Endothelial cell of umbilical vein (primary cell): Measurements from ENCODE around the gene CDH23. TPM values are rescaled to one million over a fixed set of nuclear protein-coding genes. Genes with fewer than 3 reads are reported as not detected.

ENCODE experiments used
- BruUV-seq: library from RNA; stranded (reverse); fragments of 400-500 nt; replicated peaks from 2 replicates; lab custom pipeline; 2021; lab: Mats Ljungman, UMichigan
- CTCF ChIA-PET: fragments of 300-600, 350-600 bp; sonication (Branson Sonifier 250); formaldehyde crosslinking; loops from one replicate; lab custom pipeline; 2021; ENCODE audit warnings: antibody characterized with exemption, inconsistent platforms; lab: Charles Lee
- POLR2A ChIA-PET: fragments of 300-600, 350-600 bp; sonication (Branson Sonifier 250); formaldehyde crosslinking; loops from one replicate; lab custom pipeline; 2021; ENCODE audit warnings: antibody characterized with exemption, inconsistent platforms; lab: Charles Lee
- DNase-seq: peaks from one replicate; pipeline ENCODE4 v3.0.0-alpha.2; 2011; ENCODE audit warnings: low read depth, low spot score
- FAIRE-seq: peaks from 2 replicates; lab custom pipeline; 2011; peaks lifted over from hg19 to GRCh38; lab: Jason Lieb, UNC
- H2AFZ ChIP-seq: 2 replicates; pipeline ENCODE4 v1.6.0; 2012; ENCODE audit warnings: low read depth, low read length, control low read depth, inconsistent platforms
- H3K27ac ChIP-seq: 2 replicates; pipeline ENCODE4 v1.5.1; 2011; ENCODE audit warnings: low read depth, mild to moderate bottlenecking, control low read depth, low read length, moderate library complexity; ENCODE audit not compliant: insufficient read depth
- H3K27me3 ChIP-seq, 2 experiments: 2 replicates each; pipeline versions ENCODE4 v1.6.0 to v1.6.1; 2011; ENCODE audit warnings: low read length in 2 of 2, mixed read lengths in 1 of 2; ENCODE audit not compliant: control insufficient read depth in 2 of 2, insufficient read depth in 2 of 2
- H3K36me3 ChIP-seq, 2 experiments: 2 replicates in 1 of 2; 3 replicates in 1 of 2; pipeline ENCODE4 v1.5.1; 2011; ENCODE audit warnings: low read length in 2 of 2, mild to moderate bottlenecking in 1 of 2, moderate library complexity in 1 of 2; ENCODE audit not compliant: control insufficient read depth in 2 of 2, insufficient read depth in 2 of 2; ENCODE audit errors: extremely low read depth in 1 of 2
- H3K4me1 ChIP-seq: 3 replicates; pipeline ENCODE4 v1.5.1; 2011; ENCODE audit warnings: mild to moderate bottlenecking, low read length; ENCODE audit not compliant: control insufficient read depth, insufficient read depth; ENCODE audit errors: extremely low read depth
- H3K4me2 ChIP-seq: 2 replicates; pipeline ENCODE4 v1.6.1; 2011; ENCODE audit warnings: low read length, control low read depth, mixed read lengths; ENCODE audit not compliant: insufficient read depth
- H3K4me3 ChIP-seq, 3 experiments: fragments of 200-600 bp in 1 of 3; sonication (generic), shearing (Covaris generic) in 1 of 3; replicated peaks in 1 of 3; 2 replicates each; pipeline ENCODE4 v1.5.1; 2011 to 2016; ENCODE audit warnings: control low read depth in 3 of 3, low read length in 3 of 3, mild to moderate bottlenecking in 2 of 3, inconsistent platforms in 1 of 3, low read depth in 1 of 3, moderate library complexity in 1 of 3; ENCODE audit not compliant: insufficient read depth in 1 of 3
- H3K79me2 ChIP-seq: 2 replicates; pipeline ENCODE4 v1.6.0; 2012; ENCODE audit warnings: low read length, inconsistent platforms; ENCODE audit not compliant: control insufficient read depth, insufficient read depth
- H3K9ac ChIP-seq: replicated peaks from 2 replicates; pipeline ENCODE3; 2011; ENCODE audit warnings: low read length, control low read depth; ENCODE audit not compliant: insufficient read depth; ENCODE audit errors: extremely low read depth
- H3K9me1 ChIP-seq: replicated peaks from 3 replicates; pipeline ENCODE4 v1.6.0; 2011; ENCODE audit warnings: mild to moderate bottlenecking, low read length; ENCODE audit not compliant: control insufficient read depth, insufficient read depth; ENCODE audit errors: extremely low read depth
- H3K9me3 ChIP-seq: replicated peaks from 2 replicates; pipeline ENCODE4 v1.5.1; 2012; ENCODE audit warnings: low read length, inconsistent platforms; ENCODE audit not compliant: control insufficient read depth, insufficient read depth
- H4K20me1 ChIP-seq: replicated peaks from 2 replicates; pipeline ENCODE3; 2011; ENCODE audit warnings: mild to moderate bottlenecking, low read length; ENCODE audit not compliant: control insufficient read depth, insufficient read depth; ENCODE audit errors: extremely low read depth
- CTCF ChIP-seq, 2 donors: IDR thresholded peaks; 1 replicate in 1 of 2; 2 replicates in 1 of 2; pipeline ENCODE4 v1.5.1; 2011; ENCODE audit warnings: low read length in 2 of 2, mild to moderate bottlenecking in 2 of 2, moderate library complexity in 2 of 2, control low read depth in 1 of 2, inconsistent platforms in 1 of 2, low read depth in 1 of 2; ENCODE audit not compliant: insufficient read depth in 1 of 2; ENCODE audit errors: extremely low read depth in 1 of 2
- EZH2 ChIP-seq: IDR thresholded peaks from 2 replicates; pipeline ENCODE4 v1.6.1; 2012; ENCODE audit warnings: borderline replicate concordance, low read depth, mild to moderate bottlenecking, moderate library complexity, low read length, inconsistent platforms; ENCODE audit not compliant: severe bottlenecking
- FOS ChIP-seq: IDR thresholded peaks from 2 replicates; pipeline ENCODE4 v1.6.1; 2011; ENCODE audit warnings: mild to moderate bottlenecking, low read length, moderate library complexity, borderline replicate concordance; ENCODE audit not compliant: insufficient read depth
- GATA2 ChIP-seq: IDR thresholded peaks from 2 replicates; pipeline ENCODE4 v1.7.0; 2011; ENCODE audit warnings: low read depth, mild to moderate bottlenecking, moderate library complexity, mixed read lengths, low read length; ENCODE audit not compliant: insufficient read length, insufficient read depth
- JUN ChIP-seq: IDR thresholded peaks from 2 replicates; pipeline ENCODE4 v1.6.1; 2011; ENCODE audit warnings: borderline replicate concordance, low read depth; ENCODE audit not compliant: insufficient read length, insufficient read depth
- MAX ChIP-seq: IDR thresholded peaks from 2 replicates; pipeline ENCODE4 v1.6.1; 2011; ENCODE audit not compliant: insufficient read depth, insufficient read length
- MYC ChIP-seq: IDR thresholded peaks from one replicate; pipeline ENCODE4 v1.6.1; 2011; ENCODE audit warnings: mild to moderate bottlenecking, low read depth, low read length
- POLR2A ChIP-seq: IDR thresholded peaks from 2 replicates; pipeline ENCODE4 v1.6.1; 2012; ENCODE audit warnings: low read depth, mild to moderate bottlenecking, control low read depth, low read length
- POLR2AphosphoS5 ChIP-seq: IDR thresholded peaks from 2 replicates; pipeline ENCODE4 v1.6.1; 2012; ENCODE audit warnings: low read depth, mild to moderate bottlenecking, control low read depth, low read length, moderate library complexity; ENCODE audit not compliant: insufficient read depth
- dilution Hi-C: fragments of 300-500 bp; cut with MboI; formaldehyde crosslinking; loops from one replicate; pipeline ENCODE4 v1.15.0; 2019; ENCODE audit warnings: low sequenced_read_pairs; ENCODE audit not compliant: extremely low pct_ligation_motif_present
- intact Hi-C: fragments of 100-400 bp; cut with micrococcal nuclease; formaldehyde crosslinking; loops from one replicate; pipeline ENCODE4 v1.10.0; 2022
- polyA plus RNA-seq, 4 experiments: library from polyadenylated mRNA; depleted of rRNA in 3 of 4; stranded (reverse) in 3 of 4; unstranded in 1 of 4; fragments of >200 nt; gene quantifications; 2 replicates each; pipeline versions ENCODE4 v1.2.1 to v1.2.3, GENCODE V29; 2011 to 2012; ENCODE audit warnings: missing spikeins in 1 of 4
- total RNA-seq: library from RNA; stranded (reverse); gene quantifications from 2 replicates; pipeline ENCODE4 v1.2.3, GENCODE V29; 2021

Gene CDH23
- total and polyA plus RNA-seq, 2 donors (not counting 3 experiments of a cell fraction or from before 2014, with no cell fraction given) = not detected

- Histone ChIP-seq H3K9ac (no peak overlapping the region), H3K9me1 (no peaks in the 10 kb centered on the region), H3K4me1 (no peaks in the 10 kb centered on the region), H3K4me2 (no peak overlapping the region), H3K79me2 (no peaks in the 10 kb centered on the region), H3K36me3 (no peaks in the 10 kb centered on the region), H2AFZ (no peak overlapping the region), H3K27ac (no peak overlapping the region), H3K9me3 (no peaks in the 10 kb centered on the region), H3K27me3 (peaks cover 3 to 7% of the 10 kb centered on the region in 2 experiments), H4K20me1 (no peaks in the 10 kb centered on the region), H3K4me3 (no peak overlapping the region)
- intact Hi-C loops (no loop called here), dilution Hi-C loops (no loop called here)
- CTCF ChIA-PET = interaction anchor here (1.0 kb wide), 1 partner anchor 240 kb away, joined by 3 read pairs; no protein-coding TSS in a partner anchor
- FAIRE-seq (no peak), DNase-seq (no peak)
- POLR2A ChIA-PET = no interaction called here
- TF ChIP-seq GATA2 (no peak), CTCF (IDR thresholded peaks at IDR 0.05; ENCODE audit: extremely low read depth in 1 of 2, insufficient read depth in 1 of 2, low read depth in 1 of 2, low read length in 2 of 2) (no peak)
- no TSS peak for BruUV-seq
Observed at GRCh38 chr10:71456631-71457030, 59.9 kb downstream of the CDH23 start.

- Histone ChIP-seq H3K36me3 (no peaks in the 10 kb centered on the region), H3K27me3 (peaks cover 3 to 7% of the 10 kb centered on the region in 2 experiments), H3K27ac (no peak overlapping the region), H3K4me1 (no peaks in the 10 kb centered on the region), H4K20me1 (no peaks in the 10 kb centered on the region), H3K79me2 (no peaks in the 10 kb centered on the region), H3K9me3 (no peaks in the 10 kb centered on the region), H2AFZ (no peak overlapping the region), H3K9ac (no peak overlapping the region), H3K4me3 (no peak overlapping the region), H3K9me1 (no peaks in the 10 kb centered on the region), H3K4me2 (no peak overlapping the region)
- intact Hi-C loops = no loop called here
- ChIA-PET CTCF (interaction anchor here (0.8 to 1.5 kb wide), 4 partner anchors 12 to 239 kb away, joined by 3 to 6 read pairs (median 3); no protein-coding TSS in a partner anchor), POLR2A (no interaction called here)
- no peak for DNase-seq
- no TSS peak for BruUV-seq
- FAIRE-seq = no peak
- TF ChIP-seq FOS (no peak), GATA2 (no peak), JUN (no peak), EZH2 (no peak), POLR2A (no peak), MYC (no peak), CTCF (IDR thresholded peaks at IDR 0.05; ENCODE audit: extremely low read depth in 1 of 2, insufficient read depth in 1 of 2, low read depth in 1 of 2, low read length in 2 of 2) (no peak), POLR2AphosphoS5 (no peak), MAX (no peak)
- dilution Hi-C loops = no loop called here
Observed at GRCh38 chr10:71457908-71458307, 61.2 kb downstream of the CDH23 start.
